ENCODE measurements around the gene HS6ST2. TPM values are rescaled to one million over a fixed set of nuclear protein-coding genes. Genes with fewer than 3 reads are reported as not detected.

Gene HS6ST2
- total RNA-seq, 1 donor, result not detected

GRCh38 chrX:132848296-132848970 is 110.0 kb downstream of the HS6ST2 start:
- no peak overlapping the region for H3K27ac ChIP-seq (ENCODE audit: low read depth, low read length)
- no peaks in the 10 kb centered on the region for H3K9me3 ChIP-seq (ENCODE audit: low read depth, low read length)
- no peak for DNase-seq (ENCODE audit: insufficient read length, low spot score, missing footprints)
- H3K4me2 ChIP-seq (ENCODE audit: insufficient read depth, low read length), result no peak overlapping the region
- H3K79me2 ChIP-seq (ENCODE audit: insufficient read depth, low read length), result no peaks in the 10 kb centered on the region
- H3K36me3 ChIP-seq (ENCODE audit: insufficient read depth, low read length), result no peaks in the 10 kb centered on the region
- no peaks in the 10 kb centered on the region for H3K4me1 ChIP-seq (ENCODE audit: insufficient read depth, low read length)
- H2AFZ ChIP-seq (ENCODE audit: low read length), result no peak overlapping the region
- no peak overlapping the region for H3K4me3 ChIP-seq (ENCODE audit: insufficient read depth, low read length)
- H4K20me1 ChIP-seq (ENCODE audit: insufficient read depth, low read length), result no peaks in the 10 kb centered on the region
- H3K27me3 ChIP-seq (ENCODE audit: insufficient read depth, low read length), result peaks cover 17% of the 10 kb centered on the region
- TF ChIP-seq CTCF (IDR thresholded peaks at IDR 0.05; ENCODE audit: extremely low read depth, low read depth, low read length), result no peak

GRCh38 chrX:132843363-132843762 is 115.1 kb downstream of the HS6ST2 start:
- no peak overlapping the region for H3K27ac ChIP-seq (ENCODE audit: low read depth, low read length)
- no peaks in the 10 kb centered on the region for H4K20me1 ChIP-seq (ENCODE audit: insufficient read depth, low read length)
- peaks cover 13% of the 10 kb centered on the region for H3K27me3 ChIP-seq (ENCODE audit: insufficient read depth, low read length)
- no peaks in the 10 kb centered on the region for H3K36me3 ChIP-seq (ENCODE audit: insufficient read depth, low read length)
- no peak for DNase-seq (ENCODE audit: insufficient read length, low spot score, missing footprints)
- no peaks in the 10 kb centered on the region for H3K9me3 ChIP-seq (ENCODE audit: low read depth, low read length)
- no peaks in the 10 kb centered on the region for H3K4me1 ChIP-seq (ENCODE audit: insufficient read depth, low read length)
- H3K4me2 ChIP-seq (ENCODE audit: insufficient read depth, low read length), result no peak overlapping the region
- H3K4me3 ChIP-seq (ENCODE audit: insufficient read depth, low read length), result no peak overlapping the region
- H2AFZ ChIP-seq (ENCODE audit: low read length), result no peak overlapping the region
- no peak for TF ChIP-seq CTCF (IDR thresholded peaks at IDR 0.05; ENCODE audit: extremely low read depth, low read depth, low read length)
- no peaks in the 10 kb centered on the region for H3K79me2 ChIP-seq (ENCODE audit: insufficient read depth, low read length)

GRCh38 chrX:132842460-132843238 is 115.8 kb downstream of the HS6ST2 start:
- Histone ChIP-seq H3K9me3 (ENCODE audit: low read depth, low read length) (no peaks in the 10 kb centered on the region), H3K27me3 (ENCODE audit: insufficient read depth, low read length) (peaks cover 13% of the 10 kb centered on the region), H3K4me1 (ENCODE audit: insufficient read depth, low read length) (no peaks in the 10 kb centered on the region), H4K20me1 (ENCODE audit: insufficient read depth, low read length) (no peaks in the 10 kb centered on the region), H3K27ac (ENCODE audit: low read depth, low read length) (no peak overlapping the region), H2AFZ (ENCODE audit: low read length) (no peak overlapping the region), H3K36me3 (ENCODE audit: insufficient read depth, low read length) (no peaks in the 10 kb centered on the region), H3K79me2 (ENCODE audit: insufficient read depth, low read length) (no peaks in the 10 kb centered on the region), H3K4me2 (ENCODE audit: insufficient read depth, low read length) (no peak overlapping the region), H3K4me3 (ENCODE audit: insufficient read depth, low read length) (no peak overlapping the region)
- no peak for DNase-seq (ENCODE audit: insufficient read length, low spot score, missing footprints)
- no peak for TF ChIP-seq CTCF (IDR thresholded peaks at IDR 0.05; ENCODE audit: extremely low read depth, low read depth, low read length)

- TF ChIP-seq CTCF (IDR thresholded peaks at IDR 0.05; ENCODE audit: extremely low read depth, low read depth, low read length), result no peak
- Histone ChIP-seq H3K4me2 (ENCODE audit: insufficient read depth, low read length) (no peak overlapping the region), H2AFZ (ENCODE audit: low read length) (no peak overlapping the region), H3K4me1 (ENCODE audit: insufficient read depth, low read length) (no peaks in the 10 kb centered on the region), H4K20me1 (ENCODE audit: insufficient read depth, low read length) (no peaks in the 10 kb centered on the region), H3K36me3 (ENCODE audit: insufficient read depth, low read length) (no peaks in the 10 kb centered on the region), H3K79me2 (ENCODE audit: insufficient read depth, low read length) (no peaks in the 10 kb centered on the region), H3K4me3 (ENCODE audit: insufficient read depth, low read length) (no peak overlapping the region), H3K9me3 (ENCODE audit: low read depth, low read length) (no peaks in the 10 kb centered on the region), H3K27me3 (ENCODE audit: insufficient read depth, low read length) (peaks cover 14% of the 10 kb centered on the region), H3K27ac (ENCODE audit: low read depth, low read length) (no peak overlapping the region)
- no peak for DNase-seq (ENCODE audit: insufficient read length, low spot score, missing footprints)
Measured at GRCh38 chrX:132837967-132838366, 120.5 kb downstream of the HS6ST2 start.
